Forelimb muscle (tissue), 1 donor: Measurements from ENCODE around the gene UBE2O. TPM values are rescaled to one million over a fixed set of nuclear protein-coding genes. Genes with fewer than 3 reads are reported as not detected.

Experiments
- DNase-seq: peaks from one replicate; pipeline ENCODE4 v3.0.0-alpha.2; 2013; ENCODE audit warnings: low read depth
- polyA plus RNA-seq: library from polyadenylated mRNA; unstranded; fragments of 120-200 nt; gene quantifications from one replicate; pipeline ENCODE4 v1.2.1, GENCODE V29; 2013; ENCODE audit not compliant: insufficient read length

UBE2O gene
- polyA plus RNA-seq, 1 donor: 14.1 TPM

- no peak for DNase-seq
Measured at GRCh38 chr17:76415786-76416185, 37.2 kb downstream of the UBE2O start.

- DNase-seq: peak; percentile 36
Measured at GRCh38 chr17:76414334-76415295, 38.3 kb downstream of the UBE2O start.

GRCh38 chr17:76411247-76411646 is 41.7 kb downstream of the UBE2O start:
- DNase-seq: no peak

- DNase-seq: no peak
Measured at GRCh38 chr17:76410328-76410965, 42.5 kb downstream of the UBE2O start.

- no peak for DNase-seq
Measured at GRCh38 chr17:76408037-76408849, 44.7 kb downstream of the UBE2O start.

- DNase-seq: no peak
Measured at GRCh38 chr17:76407509-76407908, 45.4 kb downstream of the UBE2O start.

GRCh38 chr17:76405967-76406647 is 46.8 kb downstream of the UBE2O start:
- no peak for DNase-seq

- no peak for DNase-seq
Measured at GRCh38 chr17:76405607-76405966, 47.4 kb downstream of the UBE2O start.

- no peak for DNase-seq
Measured at GRCh38 chr17:76404976-76405563, 47.9 kb downstream of the UBE2O start.

- DNase-seq: no peak
Measured at GRCh38 chr17:76404256-76404655, 48.7 kb downstream of the UBE2O start.

- no peak for DNase-seq
Measured at GRCh38 chr17:76402711-76403110, 50.2 kb downstream of the UBE2O start.

- no peak for DNase-seq
Measured at GRCh38 chr17:76399175-76400172, 53.5 kb downstream of the UBE2O start.

GRCh38 chr17:76398523-76399174 is 54.3 kb downstream of the UBE2O start:
- DNase-seq: no peak

GRCh38 chr17:76397687-76398522 is 55.0 kb downstream of the UBE2O start:
- DNase-seq: no peak

- no peak for DNase-seq
Measured at GRCh38 chr17:76397184-76397583, 55.8 kb downstream of the UBE2O start.

GRCh38 chr17:76395980-76396379 is 57.0 kb downstream of the UBE2O start:
- DNase-seq: no peak

- no peak for DNase-seq
Measured at GRCh38 chr17:76394166-76394565, 58.8 kb downstream of the UBE2O start.

- DNase-seq: no peak
Measured at GRCh38 chr17:76391200-76391715, 61.7 kb downstream of the UBE2O start.
